Kasumi-1 (cell line): ENCODE measurements around the gene NPIPA8.
"Not testable (repeated sequence)": the region's sequence is repeated elsewhere in the genome, so short reads cannot be mapped to it uniquely, and the experiment has no call there.

Source experiments
- DNase-seq, 2 experiments: peaks; one replicate each; lab custom pipeline; 2025; lab: John Stamatoyannopoulos, UW

Gene NPIPA8

GRCh38 chr16:18336636-18337035 is at the start of gene NPIPA8:
Gene NPIPA8 (minus strand): TSS chr16:18336736. CDS start chr16:18332662, 4,074 bp downstream.
- DNase-seq, result not testable (repeated sequence)

GRCh38 chr16:18385285-18385684 is 48.7 kb upstream of the NPIPA8 start:
- DNase-seq, result not testable (repeated sequence)

- not testable (repeated sequence) for DNase-seq
Observed at GRCh38 chr16:18384869-18385268, 48.3 kb upstream of the NPIPA8 start.

GRCh38 chr16:18384098-18384636 is 47.6 kb upstream of the NPIPA8 start:
- DNase-seq, result not testable (repeated sequence)

GRCh38 chr16:18382696-18383095 is 46.2 kb upstream of the NPIPA8 start:
- not testable (repeated sequence) for DNase-seq

- not testable (repeated sequence) for DNase-seq
Observed at GRCh38 chr16:18347742-18348141, 11.2 kb upstream of the NPIPA8 start.

GRCh38 chr16:18346993-18347392 is 10.5 kb upstream of the NPIPA8 start:
- not testable (repeated sequence) for DNase-seq

- not testable (repeated sequence) for DNase-seq
Observed at GRCh38 chr16:18344634-18345033, 8.1 kb upstream of the NPIPA8 start.

- not testable (repeated sequence) for DNase-seq
Observed at GRCh38 chr16:18341986-18342385, 5.5 kb upstream of the NPIPA8 start.

- not testable (repeated sequence) for DNase-seq
Observed at GRCh38 chr16:18341417-18341960, 5.0 kb upstream of the NPIPA8 start.

- DNase-seq, result not testable (repeated sequence)
Observed at GRCh38 chr16:18339210-18339609, 2.7 kb upstream of the NPIPA8 start.

- DNase-seq, result not testable (repeated sequence)
Observed at GRCh38 chr16:18311811-18312210, 24.7 kb downstream of the NPIPA8 start.

GRCh38 chr16:18309159-18309558 is 27.4 kb downstream of the NPIPA8 start:
- not testable (repeated sequence) for DNase-seq

GRCh38 chr16:18307241-18307640 is 29.3 kb downstream of the NPIPA8 start:
- DNase-seq, result not testable (repeated sequence)

- DNase-seq, result not testable (repeated sequence)
Observed at GRCh38 chr16:18306066-18306465, 30.5 kb downstream of the NPIPA8 start.

- DNase-seq, result not testable (repeated sequence)
Observed at GRCh38 chr16:18303059-18303706, 33.4 kb downstream of the NPIPA8 start.

GRCh38 chr16:18297714-18298113 is 38.8 kb downstream of the NPIPA8 start:
- DNase-seq, result not testable (repeated sequence)

GRCh38 chr16:18296931-18297330 is 39.6 kb downstream of the NPIPA8 start:
- DNase-seq, result not testable (repeated sequence)

GRCh38 chr16:18294371-18294770 is 42.2 kb downstream of the NPIPA8 start:
- not testable (repeated sequence) for DNase-seq

- not testable (repeated sequence) for DNase-seq
Observed at GRCh38 chr16:18293337-18293956, 43.1 kb downstream of the NPIPA8 start.

- DNase-seq, result not testable (repeated sequence)
Observed at GRCh38 chr16:18290959-18291358, 45.6 kb downstream of the NPIPA8 start.

- not testable (repeated sequence) for DNase-seq
Observed at GRCh38 chr16:18286342-18286741, 50.2 kb downstream of the NPIPA8 start.

GRCh38 chr16:18280319-18280718 is 56.2 kb downstream of the NPIPA8 start:
- not testable (repeated sequence) for DNase-seq
